Activated CD4-positive, alpha-beta T cell treated with anti-CD3 and anti-CD28 coated beads, Interleukin-2, amount 10 ng/mL, durations not matched to agents 7 days and 5 days (primary cell): Measurements from ENCODE around the gene UBE2QL1. TPM values are rescaled to one million over a fixed set of nuclear protein-coding genes. Genes with fewer than 3 reads are reported as not detected.

ENCODE experiments used
- CTCF ChIA-PET: fragments of 350-600 bp; sonication (Branson Sonifier 250); formaldehyde crosslinking; loops from one replicate; lab custom pipeline; 2021; ENCODE audit warnings: antibody characterized with exemption; lab: Charles Lee
- POLR2A ChIA-PET: fragments of 350-600 bp; sonication (Branson Sonifier 250); formaldehyde crosslinking; loops from one replicate; lab custom pipeline; 2021; ENCODE audit warnings: antibody characterized with exemption; lab: Charles Lee
- DNase-seq: peaks from one replicate; pipeline ENCODE4 v3.0.0-alpha.2; 2020
- H3K27ac Mint-ChIP-seq: one replicate; pipeline ENCODE4 v1.8.0; 2021; ENCODE audit warnings: mild to moderate bottlenecking, moderate library complexity, mixed read lengths
- H3K27me3 Mint-ChIP-seq: one replicate; pipeline ENCODE4 v1.8.0; 2021; ENCODE audit warnings: mixed read lengths
- H3K36me3 Mint-ChIP-seq: one replicate; pipeline ENCODE4 v1.8.0; 2021; ENCODE audit warnings: low read depth, mixed read lengths
- H3K4me1 Mint-ChIP-seq: one replicate; pipeline ENCODE4 v1.8.0; 2021; ENCODE audit warnings: mixed read lengths
- H3K4me3 Mint-ChIP-seq: one replicate; pipeline ENCODE4 v1.8.0; 2021; ENCODE audit warnings: mild to moderate bottlenecking, moderate library complexity, mixed read lengths
- H3K9me3 Mint-ChIP-seq: one replicate; pipeline ENCODE4 v1.8.0; 2021; ENCODE audit warnings: mixed read lengths
- total RNA-seq, 2 experiments: library from RNA; stranded (reverse); gene quantifications; one replicate each; pipeline ENCODE4 v1.2.3, GENCODE V29; 2021

UBE2QL1 gene
- total RNA-seq, 2 experiments from 2014 or later, result not detected

GRCh38 chr5:6464441-6464840, 15.8 kb downstream of the UBE2QL1 start:
- ChIA-PET POLR2A (no interaction called here), CTCF (no interaction called here)
- H3K36me3 Mint-ChIP-seq, result no peaks in the 10 kb centered on the region
- no peak for DNase-seq
- H3K4me1 Mint-ChIP-seq, result no peaks in the 10 kb centered on the region
- H3K27ac Mint-ChIP-seq, result no peak overlapping the region
- no peaks in the 10 kb centered on the region for H3K9me3 Mint-ChIP-seq
- peaks cover 11% of the 10 kb centered on the region for H3K27me3 Mint-ChIP-seq
- H3K4me3 Mint-ChIP-seq, result no peak overlapping the region

GRCh38 chr5:6465831-6466790, 17.5 kb downstream of the UBE2QL1 start:
- no peaks in the 10 kb centered on the region for H3K36me3 Mint-ChIP-seq
- peaks cover 6% of the 10 kb centered on the region for H3K27me3 Mint-ChIP-seq
- ChIA-PET CTCF (no interaction called here), POLR2A (no interaction called here)
- H3K9me3 Mint-ChIP-seq, result no peaks in the 10 kb centered on the region
- no peak overlapping the region for H3K27ac Mint-ChIP-seq
- DNase-seq, result no peak
- H3K4me3 Mint-ChIP-seq, result no peak overlapping the region
- no peaks in the 10 kb centered on the region for H3K4me1 Mint-ChIP-seq

- Mint-ChIP-seq H3K27me3 (peaks cover 6% of the 10 kb centered on the region), H3K9me3 (no peaks in the 10 kb centered on the region), H3K36me3 (no peaks in the 10 kb centered on the region), H3K27ac (no peak overlapping the region), H3K4me3 (no peak overlapping the region), H3K4me1 (no peaks in the 10 kb centered on the region)
- DNase-seq, result no peak
- POLR2A ChIA-PET, result no interaction called here
- CTCF ChIA-PET, result no interaction called here
Observed at GRCh38 chr5:6466975-6467567, 18.4 kb downstream of the UBE2QL1 start.

- no peak overlapping the region for H3K4me3 Mint-ChIP-seq
- no peak overlapping the region for H3K27ac Mint-ChIP-seq
- CTCF ChIA-PET, result no interaction called here
- POLR2A ChIA-PET, result no interaction called here
- no peak for DNase-seq
- peaks cover 6% of the 10 kb centered on the region for H3K27me3 Mint-ChIP-seq
- no peaks in the 10 kb centered on the region for H3K4me1 Mint-ChIP-seq
- no peaks in the 10 kb centered on the region for H3K36me3 Mint-ChIP-seq
- H3K9me3 Mint-ChIP-seq, result no peaks in the 10 kb centered on the region
Observed at GRCh38 chr5:6467591-6467990, 18.9 kb downstream of the UBE2QL1 start.

GRCh38 chr5:6468104-6468503, 19.4 kb downstream of the UBE2QL1 start:
- ChIA-PET CTCF (no interaction called here), POLR2A (no interaction called here)
- Mint-ChIP-seq H3K36me3 (no peaks in the 10 kb centered on the region), H3K4me1 (no peaks in the 10 kb centered on the region), H3K27ac (no peak overlapping the region), H3K27me3 (peaks cover 10% of the 10 kb centered on the region), H3K9me3 (no peaks in the 10 kb centered on the region), H3K4me3 (no peak overlapping the region)
- no peak for DNase-seq

- POLR2A ChIA-PET, result no interaction called here
- CTCF ChIA-PET, result no interaction called here
- Mint-ChIP-seq H3K36me3 (no peaks in the 10 kb centered on the region), H3K4me3 (no peak overlapping the region), H3K27me3 (peaks cover 12% of the 10 kb centered on the region), H3K27ac (no peak overlapping the region), H3K4me1 (no peaks in the 10 kb centered on the region), H3K9me3 (no peaks in the 10 kb centered on the region)
- no peak for DNase-seq
Observed at GRCh38 chr5:6468870-6469269, 20.2 kb downstream of the UBE2QL1 start.

- no peaks in the 10 kb centered on the region for H3K36me3 Mint-ChIP-seq
- no peak overlapping the region for H3K4me3 Mint-ChIP-seq
- H3K27ac Mint-ChIP-seq, result no peak overlapping the region
- no peaks in the 10 kb centered on the region for H3K9me3 Mint-ChIP-seq
- no peaks in the 10 kb centered on the region for H3K4me1 Mint-ChIP-seq
- H3K27me3 Mint-ChIP-seq, result peaks cover 17% of the 10 kb centered on the region
- CTCF ChIA-PET, result no interaction called here
- POLR2A ChIA-PET, result no interaction called here
- DNase-seq, result no peak
Observed at GRCh38 chr5:6469836-6470235, 21.2 kb downstream of the UBE2QL1 start.

GRCh38 chr5:6470672-6471071, 22.0 kb downstream of the UBE2QL1 start:
- Mint-ChIP-seq H3K9me3 (no peaks in the 10 kb centered on the region), H3K27me3 (peaks cover 17% of the 10 kb centered on the region), H3K36me3 (no peaks in the 10 kb centered on the region), H3K4me3 (no peak overlapping the region), H3K27ac (no peak overlapping the region), H3K4me1 (no peaks in the 10 kb centered on the region)
- ChIA-PET POLR2A (no interaction called here), CTCF (no interaction called here)
- no peak for DNase-seq

GRCh38 chr5:6471252-6471651, 22.6 kb downstream of the UBE2QL1 start:
- Mint-ChIP-seq H3K27ac (no peak overlapping the region), H3K4me1 (no peaks in the 10 kb centered on the region), H3K9me3 (no peaks in the 10 kb centered on the region), H3K36me3 (no peaks in the 10 kb centered on the region), H3K4me3 (no peak overlapping the region), H3K27me3 (peaks cover 17% of the 10 kb centered on the region)
- CTCF ChIA-PET, result interaction anchor here (0.6 kb wide), 1 partner anchor 1264 kb away, joined by 4 read pairs; no protein-coding TSS in a partner anchor
- POLR2A ChIA-PET, result no interaction called here
- no peak for DNase-seq

- no peaks in the 10 kb centered on the region for H3K4me1 Mint-ChIP-seq
- ChIA-PET POLR2A (no interaction called here), CTCF (no interaction called here)
- H3K27ac Mint-ChIP-seq, result no peak overlapping the region
- H3K36me3 Mint-ChIP-seq, result no peaks in the 10 kb centered on the region
- H3K27me3 Mint-ChIP-seq, result peaks cover 14% of the 10 kb centered on the region
- DNase-seq, result no peak
- H3K4me3 Mint-ChIP-seq, result no peak overlapping the region
- no peaks in the 10 kb centered on the region for H3K9me3 Mint-ChIP-seq
Observed at GRCh38 chr5:6472792-6473191, 24.1 kb downstream of the UBE2QL1 start.

GRCh38 chr5:6473284-6473683, 24.6 kb downstream of the UBE2QL1 start:
- H3K36me3 Mint-ChIP-seq, result no peaks in the 10 kb centered on the region
- H3K9me3 Mint-ChIP-seq, result no peaks in the 10 kb centered on the region
- POLR2A ChIA-PET, result no interaction called here
- no peak overlapping the region for H3K4me3 Mint-ChIP-seq
- H3K27ac Mint-ChIP-seq, result no peak overlapping the region
- H3K27me3 Mint-ChIP-seq, result peaks cover 11% of the 10 kb centered on the region
- no peaks in the 10 kb centered on the region for H3K4me1 Mint-ChIP-seq
- CTCF ChIA-PET, result interaction anchor here (0.9 kb wide), 2 partner anchors 30 to 33 kb away, joined by 3 read pairs; no protein-coding TSS in a partner anchor
- no peak for DNase-seq

- POLR2A ChIA-PET, result no interaction called here
- CTCF ChIA-PET, result no interaction called here
- Mint-ChIP-seq H3K9me3 (no peaks in the 10 kb centered on the region), H3K27ac (no peak overlapping the region), H3K4me1 (no peaks in the 10 kb centered on the region), H3K36me3 (no peaks in the 10 kb centered on the region), H3K27me3 (peaks cover 11% of the 10 kb centered on the region), H3K4me3 (no peak overlapping the region)
- no peak for DNase-seq
Observed at GRCh38 chr5:6475626-6476312, 27.1 kb downstream of the UBE2QL1 start.

- peaks cover 11% of the 10 kb centered on the region for H3K27me3 Mint-ChIP-seq
- no peaks in the 10 kb centered on the region for H3K36me3 Mint-ChIP-seq
- ChIA-PET POLR2A (no interaction called here), CTCF (no interaction called here)
- no peak overlapping the region for H3K4me3 Mint-ChIP-seq
- no peak for DNase-seq
- H3K9me3 Mint-ChIP-seq, result no peaks in the 10 kb centered on the region
- no peak overlapping the region for H3K27ac Mint-ChIP-seq
- H3K4me1 Mint-ChIP-seq, result no peaks in the 10 kb centered on the region
Observed at GRCh38 chr5:6476313-6476661, 27.6 kb downstream of the UBE2QL1 start.
